Activated gamma-delta T cell treated with anti-CD3 and anti-CD28 coated beads, Interleukin-2, amount 50 U/mL, for 16 hours (primary cell): ENCODE measurements around the gene AKAP8L.
"Not testable (repeated sequence)": the region's sequence is repeated elsewhere in the genome, so short reads cannot be mapped to it uniquely, and the experiment has no call there.

ENCODE experiments used
- DNase-seq: peaks from one replicate; pipeline ENCODE4 v3.0.0-alpha.2; 2020; ENCODE audit warnings: low read depth

AKAP8L gene

GRCh38 chr19:15353908-15354307 lies 64.9 kb downstream of the AKAP8L start:
- no peak for DNase-seq

DNA sequence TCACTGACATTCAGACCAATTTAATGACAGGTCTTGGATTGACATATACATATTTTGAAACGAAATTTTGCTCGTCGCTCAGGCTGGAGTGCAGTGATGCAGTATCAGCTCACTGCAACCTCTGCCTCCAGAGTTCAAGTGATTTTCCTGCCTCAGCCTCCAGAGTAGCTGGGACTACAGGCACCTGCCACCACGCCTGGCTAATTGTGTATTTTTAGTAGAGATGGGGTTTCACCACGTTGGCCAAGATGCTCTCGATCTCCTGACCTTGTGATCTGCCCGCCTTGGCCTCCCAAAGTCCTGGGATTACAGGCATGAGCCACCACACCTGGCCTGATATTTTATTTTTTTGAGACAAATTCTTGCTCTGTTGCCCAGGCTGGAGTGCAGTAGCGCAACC lies 66.3 kb downstream of the AKAP8L start:
- DNase-seq = not testable (repeated sequence)

DNA sequence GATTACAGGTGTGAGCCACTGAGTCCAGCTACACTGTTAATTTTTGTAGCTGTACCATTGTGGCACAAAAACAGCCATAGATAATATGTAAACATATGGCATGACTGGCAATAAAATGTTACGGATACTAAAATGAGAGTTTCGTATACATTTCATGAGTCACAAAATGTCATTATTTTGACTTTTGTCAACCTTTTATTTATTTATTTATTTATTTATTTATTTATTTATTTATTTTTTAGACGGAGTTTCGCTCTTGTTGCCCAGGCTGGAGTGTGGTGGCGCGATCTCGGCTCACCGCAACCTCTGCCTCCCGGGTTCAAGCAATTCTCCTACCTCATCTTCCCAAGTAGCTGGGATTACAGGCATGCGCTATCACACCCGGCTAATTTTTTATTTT lies 77.5 kb downstream of the AKAP8L start:
- not testable (repeated sequence) for DNase-seq

DNA sequence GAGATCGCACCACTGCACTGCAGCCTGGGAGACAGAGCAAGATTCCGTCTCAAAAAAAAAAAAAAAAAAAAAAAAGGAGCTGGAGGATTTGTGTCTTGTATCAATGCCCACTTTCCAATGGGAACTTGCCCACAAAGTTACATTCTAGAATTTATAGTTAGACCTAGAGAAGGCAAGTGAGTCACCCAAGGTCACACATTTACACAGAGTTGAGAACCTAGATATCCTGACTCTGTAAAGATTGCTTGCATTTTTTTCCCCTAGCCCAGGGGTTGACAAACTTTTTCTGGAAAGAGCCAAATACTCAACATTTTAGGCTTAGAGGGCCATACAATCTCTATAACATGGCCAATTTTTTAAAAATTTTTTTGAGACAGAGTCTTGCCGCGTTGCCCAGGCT lies 78.7 kb downstream of the AKAP8L start:
- no peak for DNase-seq

- DNase-seq = no peak
These were observed 81.6 kb downstream of the AKAP8L start for GRCh38 chr19:15337202-15337601.

DNA sequence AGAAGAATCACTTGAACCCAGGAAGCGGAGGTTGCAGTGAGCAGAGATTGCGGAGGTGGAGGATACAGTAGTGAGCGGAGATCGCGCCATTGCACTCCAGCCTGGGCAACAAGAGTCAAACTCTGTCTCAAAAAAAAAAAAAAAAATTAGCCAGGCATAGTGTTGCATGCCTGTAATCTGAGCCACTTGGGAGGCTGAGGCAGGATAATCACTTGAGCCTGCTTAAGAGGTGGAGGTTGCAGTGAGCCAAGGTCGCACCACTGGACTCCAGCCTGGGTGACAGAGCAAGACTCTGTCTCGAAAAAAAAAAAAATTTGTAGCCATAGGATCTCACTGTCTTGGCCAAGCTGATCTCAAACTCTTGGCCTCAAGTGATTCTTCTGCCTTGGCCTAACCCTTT lies 82.8 kb downstream of the AKAP8L start:
- DNase-seq = not testable (repeated sequence)

- DNase-seq = peak; percentile 61
These were observed 86.3 kb downstream of the AKAP8L start, which contains the start of gene BRD4 for GRCh38 chr19:15332311-15332996. TSS of gene BRD4 (minus strand) at chr19:15332539. CDS start at chr19:15273099, 59,440 bp downstream.

DNA sequence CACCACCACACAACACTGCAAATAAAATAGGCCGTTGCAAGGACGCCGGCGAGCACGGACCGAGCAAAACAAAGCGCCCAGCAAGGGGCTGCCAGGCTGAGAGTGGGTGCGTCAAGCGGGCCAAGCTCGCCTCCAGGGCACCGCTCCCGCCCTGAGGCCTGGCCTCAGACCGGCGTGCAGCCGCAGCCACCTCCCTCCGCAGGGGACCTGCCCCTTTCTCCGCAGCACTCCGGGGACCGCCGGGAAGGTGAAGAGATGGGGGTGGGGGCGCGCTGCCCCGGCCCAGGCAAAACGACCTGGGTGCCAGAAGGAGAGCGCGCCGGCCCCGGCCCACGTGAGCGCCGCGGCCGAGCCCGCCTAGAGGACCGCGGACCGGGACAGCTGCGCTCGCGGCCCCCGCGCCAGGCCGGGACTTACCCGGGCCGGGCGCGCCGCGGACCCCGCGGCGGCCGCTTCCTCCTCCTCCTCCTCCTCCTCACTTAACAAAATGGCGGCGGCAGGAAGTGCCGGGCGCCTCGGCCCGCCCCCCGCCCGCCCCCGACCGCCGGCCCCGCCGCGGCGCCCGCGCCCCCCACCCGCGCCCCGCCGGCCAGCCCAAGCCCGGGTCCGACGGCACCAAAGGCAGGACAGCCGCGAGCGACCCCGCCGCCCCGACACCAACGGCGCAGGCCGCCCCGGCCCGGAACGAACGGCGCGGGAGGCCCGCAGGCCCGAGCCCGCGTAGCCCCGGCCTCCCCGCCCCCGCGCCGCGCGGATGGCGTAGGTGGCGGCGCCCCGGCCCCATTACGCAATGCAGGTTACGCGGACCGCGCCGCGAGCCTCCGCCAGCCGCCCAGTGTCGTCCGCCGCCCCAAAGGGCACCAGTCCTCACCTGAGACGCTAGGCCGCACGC lies 87.1 kb downstream of the AKAP8L start:
- DNase-seq = peak; percentile 36

GRCh38 chr19:15330801-15331418 lies 87.9 kb downstream of the AKAP8L start:
- no peak for DNase-seq
